Small intestine (tissue), 7 donors: ENCODE measurements around the gene SHISA2. TPM values are rescaled to one million over a fixed set of nuclear protein-coding genes. Genes with fewer than 3 reads are reported as not detected.

Experiments
- DNase-seq, 2 donors: peaks; one replicate each; pipeline versions ENCODE4 v3.0.0 to v3.0.0-alpha.2; 2013
- FAIRE-seq: peaks from 2 replicates; lab custom pipeline; 2012; peaks lifted over from hg19 to GRCh38; lab: Jason Lieb, UNC
- H3K27ac ChIP-seq, 3 donors: one replicate each; pipeline ENCODE4 v1.5.1; 2013; ENCODE audit warnings: low read length in 2 of 3, mild to moderate bottlenecking in 2 of 3, control low read depth in 1 of 3, inconsistent platforms in 1 of 3, low read depth in 1 of 3, moderate library complexity in 1 of 3
- H3K27me3 ChIP-seq, 3 donors: one replicate each; pipeline ENCODE4 v1.6.1; 2013; ENCODE audit warnings: low read length in 3 of 3, inconsistent platforms in 1 of 3; ENCODE audit not compliant: control insufficient read depth in 3 of 3, insufficient read depth in 3 of 3
- H3K36me3 ChIP-seq, 3 donors: one replicate each; pipeline ENCODE4 v1.6.1; 2013; ENCODE audit warnings: low read length in 3 of 3, inconsistent platforms in 1 of 3, low read depth in 1 of 3, mild to moderate bottlenecking in 1 of 3, moderate library complexity in 1 of 3; ENCODE audit not compliant: control insufficient read depth in 3 of 3, insufficient read depth in 2 of 3
- H3K4me1 ChIP-seq, 3 donors: one replicate each; pipeline ENCODE4 v1.6.1; 2013; ENCODE audit warnings: low read length in 2 of 3, inconsistent platforms in 1 of 3, low read depth in 1 of 3, mild to moderate bottlenecking in 1 of 3, moderate library complexity in 1 of 3; ENCODE audit not compliant: control insufficient read depth in 3 of 3, insufficient read depth in 2 of 3
- H3K4me3 ChIP-seq, 3 donors: one replicate each; pipeline ENCODE4 v1.5.1; 2013; ENCODE audit warnings: low read length in 3 of 3, control low read depth in 1 of 3, inconsistent platforms in 1 of 3, low read depth in 1 of 3, mild to moderate bottlenecking in 1 of 3, moderate library complexity in 1 of 3
- H3K9me3 ChIP-seq, 2 donors: one replicate each; pipeline ENCODE4 v1.6.1; 2013; ENCODE audit warnings: low read depth in 1 of 2, low read length in 1 of 2; ENCODE audit not compliant: control insufficient read depth in 2 of 2, insufficient read depth in 1 of 2
- WGBS, 3 donors: extraction: QIAGEN DNeasy Blood & Tissue Kit; methylation state at CpG; one replicate each; pipeline ENCODE4 v1.1.7; 2013; 5-methylcytosine and 5-hydroxymethylcytosine counted together
- polyA plus RNA-seq, 4 donors: library from polyadenylated mRNA; stranded (reverse) in 3 of 4; unstranded in 1 of 4; fragments of 200-250 nt in 3 of 4; fragments of 120-200 nt in 1 of 4; gene quantifications; one replicate each; pipeline versions ENCODE4 v1.2.1 to v1.2.3, GENCODE V29; 2013
- donor health status: healthy with polysubstance abuse.
- donor health status: control.
- donor health status: control.
- donor health status: Bipolar disorder and iron deficiency.
- donor health status: healthy.

SHISA2 gene
- polyA plus RNA-seq, 4 donors: 0.19 to 4.1 (median 0.27) TPM; not detected in 1

DNA sequence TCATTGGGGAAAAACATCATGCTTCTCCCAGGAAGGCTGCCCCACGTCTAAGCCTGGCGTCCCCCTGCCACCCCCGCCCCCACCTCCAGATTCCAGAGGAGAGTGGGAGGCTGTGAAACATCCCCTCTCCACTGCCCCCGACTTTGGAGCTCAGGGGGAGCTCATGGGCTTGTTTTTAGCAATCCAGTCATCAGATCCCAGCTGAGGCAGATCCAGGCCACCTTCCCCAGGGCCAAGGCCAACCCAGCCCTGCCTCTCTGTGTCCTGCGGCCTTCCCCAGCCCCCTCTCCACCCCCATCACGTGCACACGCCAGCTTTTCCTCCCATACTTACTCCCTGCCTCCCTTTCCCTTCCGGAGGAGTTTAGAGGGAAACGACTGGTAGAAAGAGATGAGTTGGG is 38.8 kb downstream of the SHISA2 start:
- Histone ChIP-seq H3K4me3 (peak overlapping the region in 1 of 3 donors; percentile 46), H3K27ac (no peak overlapping the region), H3K36me3 (peaks cover 0 to 2% (median 0%) of the 10 kb centered on the region in 3 donors), H3K9me3 (no peaks in the 10 kb centered on the region), H3K27me3 (peaks cover 0 to 5% (median 0%) of the 10 kb centered on the region in 3 donors), H3K4me1 (no peaks in the 10 kb centered on the region)
- WGBS, 3 donors: 67 to 74% (median 67%) methylated on average over 9 of the region's 9 CpGs
- DNase-seq (no peak), FAIRE-seq (no peak)

- peak; percentile 1 to 32 for DNase-seq
- Histone ChIP-seq H3K27me3 (peaks cover 0 to 5% (median 0%) of the 10 kb centered on the region in 3 donors), H3K4me3 (peak overlapping the region in 2 of 3 donors; percentile 26 to 46), H3K27ac (no peak overlapping the region), H3K4me1 (no peaks in the 10 kb centered on the region), H3K9me3 (no peaks in the 10 kb centered on the region), H3K36me3 (peaks cover 0 to 2% (median 0%) of the 10 kb centered on the region in 3 donors)
- no peak for FAIRE-seq
- 24 to 50% (median 42%) methylated on average over 52 to 53 of the region's 53 CpGs for WGBS, 3 donors
Measured at GRCh38 chr13:26011996-26012821, 39.6 kb downstream of the SHISA2 start.

GRCh38 chr13:26011208-26011573 is 40.6 kb downstream of the SHISA2 start:
- no peaks in the 10 kb centered on the region for H3K9me3 ChIP-seq
- no peak overlapping the region for H3K27ac ChIP-seq
- 55 to 84% (median 71%) methylated on average over 4 of the region's 4 CpGs for WGBS, 3 donors
- no peaks in the 10 kb centered on the region for H3K4me1 ChIP-seq
- FAIRE-seq: no peak
- peaks cover 0 to 2% (median 0%) of the 10 kb centered on the region in 3 donors for H3K36me3 ChIP-seq
- no peak for DNase-seq
- no peak overlapping the region for H3K4me3 ChIP-seq
- peaks cover 0 to 5% (median 0%) of the 10 kb centered on the region in 3 donors for H3K27me3 ChIP-seq

DNA sequence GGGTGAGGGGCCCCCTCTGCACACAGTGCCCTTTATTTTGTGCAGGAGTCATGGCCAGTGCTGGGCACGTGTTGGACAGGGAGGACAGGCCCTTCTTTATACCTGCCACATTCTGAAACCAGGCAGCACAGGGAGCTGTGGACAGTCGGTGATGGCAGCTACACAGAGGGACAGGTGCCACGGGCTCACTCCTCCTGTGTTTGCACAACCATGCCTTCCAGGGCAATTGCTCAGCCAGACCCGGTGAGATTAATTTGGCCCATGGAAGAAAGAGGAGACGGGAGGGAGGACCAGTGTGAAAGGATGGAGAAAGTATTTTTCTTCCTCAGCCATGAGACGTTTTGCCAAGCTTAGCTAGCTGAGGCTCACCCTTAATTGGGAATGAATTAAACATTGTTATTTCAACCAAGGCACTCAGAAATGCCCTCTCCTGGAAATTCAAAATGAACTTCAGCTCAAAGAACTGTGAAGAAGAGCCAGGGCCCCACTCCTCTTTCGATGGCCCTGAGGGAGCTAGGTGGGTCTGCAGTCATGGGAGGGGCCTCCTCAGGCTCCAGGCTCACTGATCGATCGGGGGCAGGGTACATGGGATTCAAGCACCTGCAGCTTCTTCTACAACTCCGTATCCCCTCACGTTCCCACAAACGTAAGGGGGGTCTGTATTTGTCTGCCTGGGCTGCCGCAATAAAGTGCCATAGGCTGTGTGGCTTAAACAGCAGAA is 41.2 kb downstream of the SHISA2 start:
- Histone ChIP-seq H3K9me3 (no peaks in the 10 kb centered on the region), H3K27ac (no peak overlapping the region), H3K36me3 (peaks cover 0 to 2% (median 0%) of the 10 kb centered on the region in 3 donors), H3K4me3 (no peak overlapping the region), H3K27me3 (peaks cover 0 to 5% (median 0%) of the 10 kb centered on the region in 3 donors), H3K4me1 (no peaks in the 10 kb centered on the region)
- 53 to 73% (median 62%) methylated on average over 13 of the region's 13 CpGs for WGBS, 3 donors
- FAIRE-seq: no peak
- no peak for DNase-seq

DNA sequence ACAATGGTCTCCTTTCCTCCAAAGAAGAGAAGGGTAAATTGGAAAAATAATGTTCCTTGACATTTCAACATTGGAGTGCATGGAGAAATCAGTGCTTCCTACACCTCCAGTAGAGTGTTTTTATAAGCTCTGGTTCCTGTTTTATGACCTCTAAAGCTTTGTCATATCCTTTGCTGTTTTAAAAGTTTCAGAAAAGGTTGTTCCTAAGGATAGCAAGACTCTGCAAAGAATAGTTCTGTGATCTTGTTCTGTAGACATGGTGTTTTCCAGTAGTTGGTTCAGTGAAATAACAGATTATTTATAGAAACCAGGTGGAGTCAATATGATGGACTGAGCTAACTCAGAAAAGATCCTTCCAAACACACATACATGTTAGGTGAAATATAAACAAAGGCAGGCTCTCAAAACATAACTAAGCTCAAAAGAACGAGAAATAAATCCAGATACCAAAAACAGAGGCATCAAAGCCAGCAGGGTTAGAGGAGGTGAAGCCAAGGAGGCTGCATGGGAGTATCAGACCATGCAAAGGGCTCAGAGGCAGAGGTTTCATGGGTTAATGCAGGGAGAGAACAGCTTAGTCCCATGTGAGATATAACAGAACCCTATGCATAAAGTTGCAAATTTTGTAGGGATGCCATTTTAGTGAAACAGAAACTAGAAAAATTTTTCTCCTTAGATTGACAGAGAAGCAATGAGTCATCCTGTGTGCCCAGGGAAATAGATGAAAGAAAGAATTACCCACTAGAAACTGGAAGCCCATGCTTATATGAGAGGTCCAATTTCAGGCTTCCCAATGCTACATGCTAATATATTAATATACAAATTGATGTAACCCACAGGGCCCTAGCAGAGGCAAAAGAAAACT is 44.3 kb downstream of the SHISA2 start:
- Histone ChIP-seq H3K9me3 (no peaks in the 10 kb centered on the region), H3K36me3 (no peaks in the 10 kb centered on the region), H3K27me3 (peaks cover 0 to 5% (median 0%) of the 10 kb centered on the region in 3 donors), H3K4me1 (no peaks in the 10 kb centered on the region), H3K4me3 (no peak overlapping the region), H3K27ac (no peak overlapping the region)
- DNase-seq (no peak), FAIRE-seq (no peak)
- 19 to 41% (median 32%) methylated on average over 1 of the region's 1 CpG for WGBS, 3 donors

Other genes starting within 250 kb of the SHISA2 start
- 10 to 100 TPM; 15.9 to 37.3 (median 21.4) TPM for gene RNF6, start 170.3 kb upstream of the SHISA2 start, polyA plus RNA-seq
- gene CDK8, start 202.1 kb upstream of the SHISA2 start, polyA plus RNA-seq: 10 to 100 TPM; 16.8 to 29.7 (median 25.3) TPM